PC-9 (cell line): ENCODE results near the gene ZMPSTE24.

Experiments
- CTCF ChIP-seq: fragments of 200-600 bp; sonication (generic); conservative IDR thresholded peaks from 2 replicates; pipeline ENCODE4 v1.6.1; 2017; ENCODE audit warnings: mixed run types, antibody characterized with exemption, mild to moderate bottlenecking, moderate library complexity
- EZH2 ChIP-seq: fragments of 200-600 bp; sonication (generic); IDR thresholded peaks from 2 replicates; pipeline ENCODE4 v1.8.0; 2017; ENCODE audit warnings: antibody characterized with exemption, low read depth

- TF ChIP-seq CTCF: no peak
- no peak for TF ChIP-seq EZH2
These were observed 60.4 kb downstream of the ZMPSTE24 start for GRCh38 chr1:40318476-40318875.
